Measurements from ENCODE around the gene ARHGDIA.

Gene ARHGDIA

DNA sequence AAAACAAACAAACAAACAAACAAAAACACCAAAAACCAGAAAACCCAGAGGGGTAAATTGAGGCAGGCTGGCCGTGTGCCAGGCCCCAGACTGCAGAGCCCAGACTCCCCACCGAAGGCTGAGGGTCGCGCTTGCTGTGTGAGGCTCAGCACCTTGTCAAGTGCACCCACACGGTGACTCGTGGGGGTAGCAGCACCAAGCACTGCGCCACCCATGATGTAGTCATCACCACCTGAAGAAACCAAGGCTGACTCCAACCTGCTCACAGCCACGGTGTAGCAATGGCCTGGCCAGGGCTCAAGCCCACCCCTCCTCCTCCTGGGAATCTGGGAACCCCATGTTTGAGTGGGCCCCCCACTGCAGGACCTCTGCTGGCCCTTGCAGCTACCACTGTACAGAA is 50.0 kb downstream of the ARHGDIA start:
- no peak for DNase-seq

DNA sequence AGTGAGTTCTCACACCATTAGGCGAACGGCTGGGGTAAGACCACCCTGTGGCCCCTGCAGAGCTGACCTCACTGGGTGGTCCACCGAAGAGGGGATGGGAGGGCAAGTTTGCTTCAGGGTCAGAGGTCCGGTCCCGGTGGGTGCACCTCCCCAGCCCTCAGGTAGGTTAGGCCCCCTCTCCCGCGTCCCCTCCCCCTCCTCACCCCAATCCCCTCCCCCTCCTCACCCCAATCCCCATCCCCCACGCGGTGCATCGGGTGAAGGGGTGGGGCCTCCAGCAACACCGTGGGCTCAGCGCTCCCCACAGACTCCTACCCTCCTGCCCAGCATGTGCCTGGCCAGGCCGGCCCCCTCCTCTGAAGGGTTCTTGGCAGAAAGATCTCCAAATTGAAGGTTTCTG is 51.4 kb downstream of the ARHGDIA start:
- no peak for DNase-seq

DNA sequence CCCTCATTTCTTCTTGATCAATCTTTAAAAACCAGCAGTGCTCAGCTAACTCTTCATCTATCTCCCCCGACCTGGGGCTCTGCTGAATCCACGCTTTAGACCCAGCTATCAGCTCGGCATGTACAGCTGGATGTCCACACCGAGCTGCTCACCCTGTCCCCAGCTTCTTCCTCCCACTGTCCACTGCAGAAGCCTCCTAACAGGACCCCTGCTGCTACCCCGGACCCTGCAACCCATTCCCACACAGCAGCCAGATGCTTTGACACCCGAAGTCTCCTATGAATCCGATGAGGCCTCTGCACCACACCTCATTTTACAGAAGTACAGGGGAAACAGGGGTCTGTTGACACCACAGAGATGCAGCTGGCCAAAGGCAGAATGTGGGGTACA is 53.4 kb downstream of the ARHGDIA start:
- no peak for DNase-seq

Measured in NCI-H1694 (cell line).